Lower leg skin (tissue), 3 donors: ENCODE results near the gene UPK3BL2.
"Not testable (repeated sequence)": the region's sequence is repeated elsewhere in the genome, so short reads cannot be mapped to it uniquely, and the experiment has no call there.

Experiments
- CTCF ChIP-seq, 3 donors: fragments of 450-650 bp; IDR thresholded peaks; one replicate each; pipeline ENCODE4 v1.5.1; 2016; ENCODE audit warnings: antibody characterized with exemption in 3 of 3, mild to moderate bottlenecking in 3 of 3, moderate library complexity in 2 of 3
- POLR2A ChIP-seq, 2 donors: fragments of 450-650 bp; IDR thresholded peaks; one replicate each; pipeline ENCODE4 v1.6.1; 2016 to 2017; ENCODE audit warnings: antibody characterized with exemption in 2 of 2, mild to moderate bottlenecking in 1 of 2, moderate library complexity in 1 of 2

GRCh38 chr7:102546353-102546752 is 2.9 kb upstream of the UPK3BL2 start:
- TF ChIP-seq CTCF, POLR2A (IDR thresholded peaks at IDR 0.05): not testable (repeated sequence)
